Brain microvascular endothelial cell (primary cell): ENCODE results near the gene SYNGR1.

ENCODE experiments used
- DNase-seq: peaks from one replicate; pipeline ENCODE4 v3.0.0-alpha.2; 2020
- H3K27ac ChIP-seq: fragments of 250-450 bp; sonication (Bioruptor Pico); 2 replicates; pipeline ENCODE4 v1.5.1; 2020; ENCODE audit warnings: mild to moderate bottlenecking, moderate library complexity
- H3K27me3 ChIP-seq: fragments of 250-450 bp; sonication (Bioruptor Pico); replicated peaks from 2 replicates; pipeline ENCODE4 v1.5.1; 2020; ENCODE audit warnings: mild to moderate bottlenecking
- H3K36me3 ChIP-seq: fragments of 250-450 bp; sonication (Bioruptor Pico); replicated peaks from 2 replicates; pipeline ENCODE4 v1.5.1; 2020; ENCODE audit warnings: mild to moderate bottlenecking
- H3K4me3 ChIP-seq: 2 replicates; pipeline ENCODE4 v1.5.1; 2011; ENCODE audit warnings: low read depth, mild to moderate bottlenecking, control low read depth, low read length, moderate library complexity
- in situ Hi-C: cut with HindIII; loops from 2 replicates; pipeline ENCODE4 v1.10.0; 2017; ENCODE audit warnings: low sequenced_read_pairs, low pct_ligation_motif_present
- TF ChIP-seq, protein P1 (sequence below): IDR thresholded peaks from 2 replicates; pipeline ENCODE4 v1.5.1; 2011; ENCODE audit warnings: low read depth, mild to moderate bottlenecking, moderate library complexity, low read length, control low read depth, inconsistent platforms; ENCODE audit errors: missing control alignments

The SYNGR1 gene

DNA sequence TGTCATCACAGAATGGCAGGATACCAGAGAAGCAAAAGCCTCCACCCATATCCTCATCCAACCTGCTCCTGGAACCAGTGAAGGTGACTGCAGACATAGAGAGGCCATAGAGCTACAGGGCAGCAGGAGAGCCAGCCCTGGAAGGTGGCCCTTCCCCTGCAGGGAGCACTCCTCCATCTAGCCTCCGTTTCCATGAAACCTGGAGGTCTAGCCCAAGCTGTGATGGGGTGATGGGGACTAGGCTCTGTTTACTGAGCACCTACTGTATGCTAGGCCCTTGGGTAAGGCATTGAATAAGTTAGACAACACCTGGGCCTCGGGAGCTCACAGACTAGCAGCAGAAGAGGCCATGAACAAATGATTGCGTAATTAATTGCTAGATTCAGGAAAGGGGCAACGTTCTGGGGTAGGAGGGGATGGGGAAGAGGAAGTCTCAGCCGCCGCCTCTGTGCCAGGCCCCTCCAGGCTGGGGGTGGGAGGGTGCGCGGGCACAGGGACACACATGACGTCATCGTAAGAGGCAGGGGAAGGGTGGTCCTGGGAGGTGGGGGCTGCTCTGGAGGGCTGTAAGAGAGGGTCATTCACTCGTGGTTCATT lies 784 bp upstream of the SYNGR1 start:
- in situ Hi-C loops, result no loop called here
- TF ChIP-seq, protein P1, sequence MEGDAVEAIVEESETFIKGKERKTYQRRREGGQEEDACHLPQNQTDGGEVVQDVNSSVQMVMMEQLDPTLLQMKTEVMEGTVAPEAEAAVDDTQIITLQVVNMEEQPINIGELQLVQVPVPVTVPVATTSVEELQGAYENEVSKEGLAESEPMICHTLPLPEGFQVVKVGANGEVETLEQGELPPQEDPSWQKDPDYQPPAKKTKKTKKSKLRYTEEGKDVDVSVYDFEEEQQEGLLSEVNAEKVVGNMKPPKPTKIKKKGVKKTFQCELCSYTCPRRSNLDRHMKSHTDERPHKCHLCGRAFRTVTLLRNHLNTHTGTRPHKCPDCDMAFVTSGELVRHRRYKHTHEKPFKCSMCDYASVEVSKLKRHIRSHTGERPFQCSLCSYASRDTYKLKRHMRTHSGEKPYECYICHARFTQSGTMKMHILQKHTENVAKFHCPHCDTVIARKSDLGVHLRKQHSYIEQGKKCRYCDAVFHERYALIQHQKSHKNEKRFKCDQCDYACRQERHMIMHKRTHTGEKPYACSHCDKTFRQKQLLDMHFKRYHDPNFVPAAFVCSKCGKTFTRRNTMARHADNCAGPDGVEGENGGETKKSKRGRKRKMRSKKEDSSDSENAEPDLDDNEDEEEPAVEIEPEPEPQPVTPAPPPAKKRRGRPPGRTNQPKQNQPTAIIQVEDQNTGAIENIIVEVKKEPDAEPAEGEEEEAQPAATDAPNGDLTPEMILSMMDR, result no peak
- DNase-seq, result no peak
- H3K36me3 ChIP-seq, result no peaks in the 10 kb centered on the region
- no peaks in the 10 kb centered on the region for H3K27me3 ChIP-seq
- H3K27ac ChIP-seq, result no peak overlapping the region
- H3K4me3 ChIP-seq, result peak overlapping the region; percentile 63

DNA sequence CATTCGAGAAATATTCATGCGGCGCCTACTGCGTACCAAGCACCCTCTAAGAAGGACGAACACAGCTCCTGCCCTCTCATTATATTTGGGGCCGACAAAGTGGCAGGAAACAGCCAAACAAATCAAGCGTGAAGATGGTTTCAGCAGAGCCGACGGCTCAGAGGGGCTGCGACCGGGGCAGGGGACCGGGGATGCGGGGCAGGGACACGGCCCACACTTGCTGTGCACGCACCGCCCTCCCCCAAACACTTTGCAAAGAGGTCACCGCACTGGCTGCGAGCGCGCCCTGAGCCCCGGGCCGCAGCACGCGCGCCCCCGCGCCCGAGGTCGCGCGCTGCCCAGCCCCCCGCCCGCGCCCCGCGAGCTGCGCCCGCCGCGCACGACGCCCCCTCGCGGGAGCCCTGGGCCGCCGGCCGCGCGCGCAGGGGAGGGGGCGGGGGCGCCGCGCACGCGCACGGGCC lies 255 bp upstream of the SYNGR1 start:
- no peaks in the 10 kb centered on the region for H3K27me3 ChIP-seq
- peak overlapping the region; percentile 63 for H3K4me3 ChIP-seq
- no peak for DNase-seq
- in situ Hi-C loops, result no loop called here
- TF ChIP-seq, protein P1, result no peak
- H3K36me3 ChIP-seq, result no peaks in the 10 kb centered on the region
- H3K27ac ChIP-seq, result no peak overlapping the region

GRCh38 chr22:39350757-39351688 lies 1.2 kb downstream of the SYNGR1 start:
- Histone ChIP-seq H3K27me3 (no peaks in the 10 kb centered on the region), H3K36me3 (no peaks in the 10 kb centered on the region), H3K27ac (no peak overlapping the region), H3K4me3 (peak overlapping the region; percentile 63)
- in situ Hi-C loops, result no loop called here
- TF ChIP-seq, protein P1, result no peak
- DNase-seq, result no peak

DNA sequence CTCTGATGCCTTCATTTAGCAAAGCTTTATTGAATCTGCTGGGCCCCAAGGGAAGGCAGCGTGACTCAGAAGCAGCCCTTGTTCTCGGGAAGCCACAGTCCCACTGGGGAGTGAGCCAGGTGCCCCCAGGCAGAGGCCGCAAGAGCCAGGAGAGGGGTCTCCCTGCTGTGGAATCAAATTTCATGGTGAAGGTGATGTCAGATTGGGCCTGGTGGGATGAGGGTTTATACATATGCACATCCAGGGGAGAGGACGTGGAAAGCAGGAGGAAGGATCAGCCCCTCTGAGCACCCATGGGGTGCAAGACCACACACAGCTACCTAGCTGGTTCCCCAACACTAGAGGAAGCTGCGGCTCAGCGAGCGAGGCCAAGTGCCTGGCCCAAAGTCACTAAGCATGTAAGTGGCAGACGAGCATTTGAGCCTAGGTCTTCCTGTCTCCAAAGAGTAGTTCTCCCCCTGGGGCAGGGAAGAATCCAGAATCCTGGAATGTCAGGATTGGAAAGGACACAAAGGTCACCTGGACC lies 2.0 kb downstream of the SYNGR1 start:
- peak; percentile 62 for DNase-seq
- in situ Hi-C loops, result no loop called here
- no peaks in the 10 kb centered on the region for H3K27me3 ChIP-seq
- H3K36me3 ChIP-seq, result no peaks in the 10 kb centered on the region
- H3K27ac ChIP-seq, result no peak overlapping the region
- TF ChIP-seq, protein P1, result no peak
- no peak overlapping the region for H3K4me3 ChIP-seq

DNA sequence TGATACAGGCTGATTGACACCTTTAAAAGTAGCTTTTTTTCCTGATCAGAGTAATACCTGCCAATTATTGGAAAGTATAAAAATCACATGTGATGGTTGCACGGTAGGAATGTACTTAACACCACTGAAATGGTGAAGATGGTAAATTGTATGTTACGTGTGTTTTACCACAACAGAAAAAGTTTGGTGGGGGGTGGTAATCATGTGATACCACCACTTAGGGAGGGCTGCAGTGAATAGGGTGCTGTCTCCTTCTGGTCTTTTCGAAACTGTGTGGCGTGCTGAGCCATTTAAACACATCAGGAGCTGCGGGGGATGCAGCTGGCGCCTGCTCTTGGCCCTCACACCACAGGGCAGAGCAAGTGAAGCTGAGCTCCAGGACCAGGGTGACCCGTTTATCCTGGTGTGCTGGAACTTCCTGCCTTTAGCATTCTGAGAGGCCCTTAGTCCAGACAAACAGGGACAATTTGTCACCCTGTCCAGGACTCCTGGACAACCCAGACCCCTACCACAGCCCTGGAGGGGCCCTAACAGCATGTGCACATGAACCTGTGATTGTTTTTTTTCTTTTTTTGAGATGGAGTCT lies 2.6 kb downstream of the SYNGR1 start:
- Histone ChIP-seq H3K27me3 (no peaks in the 10 kb centered on the region), H3K36me3 (no peaks in the 10 kb centered on the region), H3K4me3 (no peak overlapping the region), H3K27ac (no peak overlapping the region)
- DNase-seq, result no peak
- in situ Hi-C loops, result no loop called here
- TF ChIP-seq, protein P1, result no peak
